Iris pigment epithelial cell (primary cell): ENCODE measurements around the gene GPAT3.
"Not testable (repeated sequence)": the region's sequence is repeated elsewhere in the genome, so short reads cannot be mapped to it uniquely, and the experiment has no call there.

ENCODE experiments used
- DNase-seq: peaks from one replicate; pipeline ENCODE4 v3.0.0-alpha.2; 2011; ENCODE audit warnings: low read depth

Gene GPAT3

DNA sequence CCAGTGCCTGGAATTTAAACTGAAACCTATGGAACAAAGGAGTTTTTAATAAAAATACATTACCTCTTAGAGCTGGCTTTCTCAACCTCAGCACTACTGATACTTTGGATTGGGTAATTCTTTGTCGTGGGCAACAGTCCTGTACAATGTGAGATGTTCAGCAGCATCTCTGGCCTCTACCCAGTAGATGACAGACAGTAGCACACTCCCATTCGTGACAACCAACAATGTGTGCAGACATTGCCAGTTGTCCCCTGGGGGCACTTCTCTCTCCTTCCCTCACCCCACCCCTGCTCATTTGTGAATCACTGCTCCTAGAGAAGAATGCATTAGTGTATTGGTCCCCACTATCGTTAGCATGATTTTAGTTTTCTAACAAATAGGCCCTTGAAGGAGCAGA, 16.2 kb downstream of the GPAT3 start:
- no peak for DNase-seq

DNA sequence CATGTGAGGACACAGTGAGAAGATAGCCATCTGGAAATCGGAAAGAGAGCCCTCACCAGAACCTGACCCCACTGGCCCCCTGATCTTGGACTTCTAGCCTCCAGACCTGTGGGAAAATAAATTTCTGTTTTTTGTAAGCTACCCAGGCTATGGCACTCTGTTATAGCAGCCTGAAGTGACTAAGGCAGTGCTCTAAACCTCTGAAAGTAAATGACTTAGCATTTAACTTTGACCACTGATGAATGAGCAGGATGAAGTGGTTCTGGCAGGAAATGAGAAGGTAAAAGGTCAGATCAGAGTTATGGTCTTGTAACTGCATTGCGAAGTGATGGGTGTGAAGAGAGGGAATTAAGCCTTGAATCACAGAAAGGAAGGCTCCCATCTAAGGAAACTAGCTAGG, 17.0 kb downstream of the GPAT3 start:
- DNase-seq, result peak; percentile 79

DNA sequence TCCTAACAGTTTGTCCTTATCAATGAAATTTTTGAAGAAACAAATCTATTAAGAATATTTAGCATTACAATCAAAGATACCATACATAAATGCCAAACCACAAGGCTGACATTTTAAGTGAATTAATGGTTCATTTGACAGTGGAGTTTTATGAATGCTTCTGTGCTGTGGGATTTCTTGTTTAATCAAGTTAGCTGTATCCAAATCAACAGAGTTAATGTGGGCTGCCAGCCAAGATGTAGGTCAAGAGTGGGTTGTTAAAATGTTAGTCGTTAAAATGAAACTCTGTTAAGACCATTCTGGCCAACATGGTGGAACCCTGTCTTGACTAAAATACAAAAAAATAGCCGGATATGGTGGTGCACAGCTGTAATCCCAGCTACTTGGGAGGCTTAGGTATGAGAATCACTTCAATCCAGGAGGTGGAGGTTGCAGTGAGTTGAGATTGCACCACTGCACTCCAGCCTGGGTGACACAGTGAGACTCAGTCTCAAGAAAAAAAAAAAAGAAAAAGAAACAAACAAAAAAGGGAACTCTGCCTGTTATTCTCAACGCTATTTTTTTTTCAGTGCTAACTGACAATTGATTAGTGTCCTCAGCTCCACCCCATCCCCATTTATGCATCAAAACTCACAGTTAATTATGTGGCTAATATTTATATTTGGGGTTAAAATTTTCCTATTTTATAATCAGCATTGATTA, 20.2 kb downstream of the GPAT3 start:
- DNase-seq, result no peak

DNA sequence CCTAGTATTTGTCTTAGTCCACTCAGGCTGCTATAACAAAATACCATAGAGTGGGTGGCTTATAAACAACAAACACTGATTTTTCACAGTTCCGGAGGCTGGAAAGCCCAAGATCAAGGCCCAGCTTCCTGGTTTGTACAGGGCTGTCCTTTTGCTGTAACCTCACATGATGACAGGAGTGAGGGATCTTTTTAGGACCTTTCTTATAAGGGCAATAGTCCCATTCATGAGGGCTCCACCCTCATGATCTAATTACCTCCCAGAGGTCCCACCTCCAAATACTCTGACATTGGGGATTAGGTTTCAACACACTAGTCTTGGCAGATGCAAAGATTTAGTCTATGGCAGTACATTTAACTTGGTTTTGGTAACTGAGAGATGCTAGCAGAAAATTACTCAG, 20.9 kb downstream of the GPAT3 start:
- no peak for DNase-seq

DNA sequence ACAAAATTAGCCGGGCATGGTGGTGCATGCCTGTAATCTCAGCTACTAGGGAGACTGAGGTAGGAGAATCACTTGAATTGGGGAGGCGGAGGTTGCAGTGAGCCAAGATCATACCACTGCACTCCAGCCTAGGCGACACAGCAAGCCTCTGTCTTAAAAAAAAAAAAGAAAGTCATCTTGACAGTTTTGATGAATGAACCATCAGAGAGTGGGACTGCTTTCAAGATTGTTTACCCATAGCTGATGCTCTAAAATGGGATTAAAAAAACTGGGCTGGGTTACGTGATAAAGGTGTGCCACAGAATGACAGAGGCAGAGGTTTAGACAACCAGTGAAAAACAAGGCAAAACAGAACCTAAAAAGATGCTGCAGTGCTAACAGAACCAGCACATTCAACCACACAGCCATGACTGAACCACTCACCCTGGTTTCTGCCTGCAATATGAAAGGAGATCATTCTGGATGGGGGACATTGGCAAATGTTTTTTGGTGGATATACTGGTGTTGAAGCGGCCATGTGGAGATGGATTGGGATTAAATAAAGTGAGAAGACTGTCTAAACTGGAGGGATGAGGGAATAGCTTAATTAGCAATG, 22.2 kb downstream of the GPAT3 start:
- DNase-seq, result no peak

DNA sequence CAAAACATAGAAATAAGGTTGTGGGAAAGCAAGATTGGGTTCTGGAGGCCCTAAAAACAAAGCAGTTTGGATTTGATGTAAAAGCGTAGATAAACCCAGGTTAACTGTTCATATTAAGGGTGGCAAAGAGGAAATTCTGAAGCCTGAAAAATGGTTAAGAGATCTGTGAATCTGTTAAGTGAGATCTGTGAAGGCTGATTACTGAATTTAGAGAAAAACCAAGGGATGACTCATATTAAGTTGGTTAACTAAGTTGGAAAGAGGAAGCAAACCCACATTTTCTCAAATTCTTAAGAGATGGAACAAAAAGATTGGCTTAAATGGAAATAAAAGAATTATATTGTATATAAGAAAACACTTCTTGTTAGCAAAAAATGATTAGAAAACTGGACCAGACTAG, 22.8 kb downstream of the GPAT3 start:
- DNase-seq, result peak; percentile 50

DNA sequence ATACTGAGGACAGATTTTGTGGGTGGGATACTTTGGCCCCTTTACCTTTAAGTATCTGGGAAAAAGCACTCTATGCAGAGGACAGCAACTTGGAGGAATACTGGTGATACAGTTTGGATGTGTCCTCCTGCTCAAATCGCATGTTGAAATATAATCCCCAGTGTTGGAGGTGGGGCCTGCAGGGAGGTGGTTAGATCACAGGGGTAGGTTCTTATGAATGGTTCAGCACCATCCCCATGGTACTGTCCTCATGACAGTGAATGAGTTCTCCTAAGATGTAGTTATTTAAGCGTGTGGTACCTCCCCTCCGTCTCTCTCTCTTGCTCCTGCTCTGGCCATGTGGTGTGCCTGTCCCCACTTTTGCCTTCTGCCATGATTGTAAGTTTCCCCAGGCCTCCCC, 24.6 kb downstream of the GPAT3 start:
- no peak for DNase-seq

DNA sequence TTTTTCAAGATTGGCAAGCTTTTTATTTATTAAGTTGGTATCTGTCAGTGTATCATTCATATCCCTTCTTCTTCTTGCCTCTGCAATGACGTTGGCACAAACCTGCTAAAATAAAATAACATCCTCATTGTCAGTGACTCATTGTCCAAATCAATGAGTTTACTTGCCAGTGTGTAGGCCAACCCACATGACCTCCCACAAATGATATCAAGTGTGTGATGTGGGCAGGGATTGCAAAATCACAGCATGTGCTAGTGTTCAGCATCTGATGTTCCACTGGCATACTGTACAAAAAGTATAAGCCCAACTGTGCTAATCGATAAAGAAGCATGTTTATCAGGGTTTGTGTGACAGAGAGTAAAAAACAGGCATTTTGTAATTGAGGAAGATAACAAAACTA, 25.5 kb downstream of the GPAT3 start:
- peak; percentile 67 for DNase-seq

GRCh38 chr4:83563998-83564397, 28.1 kb downstream of the GPAT3 start:
- DNase-seq, result no peak

GRCh38 chr4:83568062-83568461, 32.2 kb downstream of the GPAT3 start:
- DNase-seq, result no peak

DNA sequence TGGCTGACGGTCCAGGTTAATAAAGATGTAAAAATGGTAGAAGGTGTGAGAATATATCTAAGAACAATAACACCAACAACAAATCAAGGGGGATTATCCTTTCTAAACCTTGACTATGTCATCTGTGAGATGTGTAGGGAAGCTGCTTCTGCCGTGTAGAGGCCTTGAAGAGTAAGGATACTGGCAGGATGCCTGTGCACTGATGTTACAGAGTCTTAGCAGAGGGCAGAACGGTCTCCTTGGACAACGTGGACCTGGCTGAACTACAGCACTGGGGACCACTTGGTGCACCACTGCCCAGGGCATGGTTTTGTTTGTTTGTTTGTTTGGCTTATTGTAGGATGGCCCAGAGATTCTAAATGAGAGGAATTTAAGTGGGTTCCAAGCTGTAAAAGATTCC, 33.5 kb downstream of the GPAT3 start:
- DNase-seq, result no peak

DNA sequence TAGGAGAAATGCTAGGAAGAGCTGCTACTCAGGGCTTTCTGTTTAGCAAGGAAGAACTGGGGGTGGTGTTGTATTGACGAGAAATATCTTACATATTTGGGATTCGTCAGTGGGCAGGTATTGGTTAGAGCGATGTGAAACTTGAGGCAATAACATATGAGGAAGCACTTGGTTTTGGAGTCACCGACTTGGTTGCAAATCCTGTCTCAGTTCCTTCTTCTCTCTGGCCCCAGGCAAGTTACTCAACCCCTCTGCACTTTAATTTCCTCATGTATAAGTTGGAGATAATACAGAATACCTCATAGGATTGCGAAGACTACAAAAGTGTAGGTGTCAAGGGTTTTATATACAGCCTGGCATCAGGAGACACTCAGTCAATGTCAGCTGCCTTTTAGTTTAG, 34.1 kb downstream of the GPAT3 start:
- DNase-seq, result no peak

DNA sequence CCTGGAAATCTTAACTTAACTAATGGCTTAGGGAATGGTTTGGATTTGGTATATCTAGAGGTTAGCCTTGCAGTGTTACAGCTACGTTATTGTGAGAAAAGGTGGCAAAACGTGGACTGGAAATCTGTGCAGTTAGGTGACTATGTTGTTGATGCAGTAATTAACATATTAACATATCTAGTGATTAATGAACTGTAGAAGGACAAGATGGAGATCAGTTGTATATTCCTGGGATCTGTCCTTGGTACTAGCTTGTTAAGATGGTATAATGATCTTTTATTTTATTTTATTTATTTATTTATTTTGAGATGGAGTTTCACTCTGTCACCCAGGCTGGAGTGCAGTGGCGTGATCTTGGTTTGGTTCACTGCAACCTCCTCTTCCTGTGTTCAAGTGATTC, 36.9 kb downstream of the GPAT3 start:
- no peak for DNase-seq

- DNase-seq, result no peak
Observed at GRCh38 chr4:83574247-83574646, 38.3 kb downstream of the GPAT3 start.

- DNase-seq, result not testable (repeated sequence)
Observed at GRCh38 chr4:83576237-83576636, 40.3 kb downstream of the GPAT3 start.

DNA sequence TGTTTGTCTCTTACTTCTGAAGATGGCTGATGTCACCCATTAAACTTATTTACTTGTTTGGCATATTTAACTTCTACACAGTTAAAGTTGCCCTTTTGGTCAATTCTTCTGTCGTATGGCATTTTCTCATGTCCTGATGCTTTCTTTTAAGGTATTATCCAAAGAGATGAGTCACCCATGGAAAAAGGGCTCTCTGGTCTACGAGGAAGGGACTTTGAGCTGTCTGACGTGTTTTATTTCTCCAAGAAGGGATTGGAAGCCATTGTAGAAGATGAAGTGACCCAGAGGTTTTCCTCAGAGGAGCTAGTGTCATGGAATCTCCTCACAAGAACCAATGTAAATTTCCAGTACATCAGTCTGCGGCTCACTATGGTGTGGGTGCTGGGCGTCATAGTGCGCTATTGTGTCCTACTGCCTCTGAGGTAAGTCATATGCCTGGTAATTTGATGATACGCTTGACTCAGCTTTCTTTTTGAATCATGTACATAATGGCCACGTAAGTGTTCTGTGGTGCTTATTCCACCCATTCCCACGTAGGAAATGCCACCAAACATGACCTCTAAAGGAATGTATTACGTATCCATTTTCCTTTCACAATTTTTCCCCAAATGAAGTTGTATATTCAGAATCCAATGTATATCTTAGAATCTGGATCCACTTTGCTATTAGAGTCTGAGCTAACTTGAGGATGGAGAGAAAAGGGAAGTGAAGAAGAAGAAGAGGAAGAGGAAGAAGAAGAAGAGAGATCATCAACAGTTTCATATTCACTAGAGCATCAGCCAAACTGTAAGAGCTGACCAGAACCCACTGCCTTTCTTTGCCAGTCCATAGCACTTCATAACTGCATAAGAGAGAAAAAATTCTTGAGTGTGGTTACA, 45.7 kb downstream of the GPAT3 start:
- no peak for DNase-seq

DNA sequence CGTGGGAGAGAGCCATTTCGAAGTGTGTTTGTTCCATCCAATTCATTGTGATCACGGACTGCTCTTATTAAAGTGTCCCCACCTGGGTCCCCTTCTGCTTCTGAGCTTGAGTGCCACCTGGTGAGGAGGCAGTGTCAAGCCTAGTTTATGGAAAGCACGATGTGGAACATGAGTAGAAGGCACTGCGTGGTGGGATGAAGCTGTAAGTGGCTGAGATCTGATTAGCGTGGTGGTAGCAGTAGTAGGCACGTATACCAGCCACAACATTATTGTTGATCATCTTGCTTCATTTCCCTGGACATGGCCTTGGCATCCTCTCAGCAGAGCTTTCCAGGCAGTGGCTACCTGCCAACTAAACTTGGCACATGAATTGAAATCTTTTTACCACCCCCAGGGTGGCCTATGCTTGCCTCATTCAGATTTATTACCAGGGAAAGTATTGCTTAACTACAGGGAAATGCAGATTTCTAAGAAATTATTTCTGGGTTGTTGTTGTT, 46.4 kb downstream of the GPAT3 start:
- no peak for DNase-seq

GRCh38 chr4:83585982-83586508, 50.1 kb downstream of the GPAT3 start:
- no peak for DNase-seq

DNA sequence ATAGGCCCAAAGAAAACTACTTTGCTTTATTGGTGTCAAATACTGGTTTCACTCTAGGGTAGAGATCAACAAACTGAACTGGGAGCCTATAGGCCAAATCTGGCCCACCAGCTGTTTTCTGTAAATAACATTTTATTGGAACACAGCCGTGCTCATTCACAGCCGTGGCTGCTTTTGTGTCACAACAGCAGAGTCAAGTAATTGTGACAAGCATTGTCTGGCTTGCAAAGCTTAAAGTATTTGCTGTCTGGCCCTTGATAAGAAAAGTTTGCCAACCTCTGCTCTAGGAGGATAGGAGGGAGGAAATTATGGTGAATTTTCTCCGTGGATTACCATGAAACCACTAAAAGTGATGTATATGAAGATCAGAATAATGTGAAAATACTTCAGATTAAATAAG, 53.4 kb downstream of the GPAT3 start:
- no peak for DNase-seq

DNA sequence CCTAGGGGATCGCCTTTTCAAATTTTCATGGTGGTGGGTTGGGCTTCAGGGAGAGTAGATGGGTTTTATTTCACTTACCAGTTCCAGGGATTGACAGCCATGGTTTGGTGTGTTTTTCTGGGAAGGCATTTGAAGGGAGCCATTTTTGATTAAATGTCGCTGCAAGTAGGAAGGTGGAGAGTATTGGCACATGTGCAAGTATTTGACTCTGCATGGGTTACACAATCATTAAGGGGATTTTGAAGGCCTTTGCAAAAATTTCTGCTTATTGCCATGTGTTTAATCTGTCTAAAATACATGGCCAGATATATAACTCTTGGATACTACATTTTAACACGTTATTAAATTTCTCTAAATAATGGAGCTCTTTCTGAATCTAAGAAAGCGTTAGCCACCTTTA, 55.1 kb downstream of the GPAT3 start:
- no peak for DNase-seq

DNA sequence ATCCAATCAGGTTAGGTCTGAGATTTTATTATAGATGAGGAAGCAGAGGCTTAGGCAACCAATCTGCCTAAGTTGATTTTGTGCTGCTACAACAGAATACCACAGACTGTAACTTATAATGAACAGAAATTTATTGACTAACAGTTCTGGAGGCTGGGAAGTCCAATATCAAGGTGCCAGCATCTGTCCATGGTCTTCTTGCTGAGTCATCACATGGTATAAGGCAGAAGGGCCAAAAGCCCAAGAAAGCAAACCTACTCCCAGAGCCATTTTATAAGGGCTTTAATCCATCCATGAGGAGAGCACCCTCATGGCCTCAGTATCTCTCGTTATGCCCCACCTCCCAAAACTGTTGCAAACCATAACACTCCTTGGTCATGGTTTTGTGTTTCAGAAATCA, 55.8 kb downstream of the GPAT3 start:
- DNase-seq, result no peak

- DNase-seq, result peak; percentile 69
Observed at GRCh38 chr4:83599183-83599582, 63.3 kb downstream of the GPAT3 start.

GRCh38 chr4:83603129-83603528, 67.2 kb downstream of the GPAT3 start:
- no peak for DNase-seq
